ENCODE data around the gene MKKS. TPM values are rescaled to one million over a fixed set of nuclear protein-coding genes. Genes with fewer than 3 reads are reported as not detected.

MKKS gene
- total and polyA plus RNA-seq, 2 of the 13 experiments (the other 11 are each of a cell fraction or from before 2014, with no cell fraction given), result 26.7 to 34.5 TPM

GRCh38 chr20:10434467-10434831 is 427 bp upstream of the MKKS start (continued):
- TF ChIP-seq, protein P1, sequence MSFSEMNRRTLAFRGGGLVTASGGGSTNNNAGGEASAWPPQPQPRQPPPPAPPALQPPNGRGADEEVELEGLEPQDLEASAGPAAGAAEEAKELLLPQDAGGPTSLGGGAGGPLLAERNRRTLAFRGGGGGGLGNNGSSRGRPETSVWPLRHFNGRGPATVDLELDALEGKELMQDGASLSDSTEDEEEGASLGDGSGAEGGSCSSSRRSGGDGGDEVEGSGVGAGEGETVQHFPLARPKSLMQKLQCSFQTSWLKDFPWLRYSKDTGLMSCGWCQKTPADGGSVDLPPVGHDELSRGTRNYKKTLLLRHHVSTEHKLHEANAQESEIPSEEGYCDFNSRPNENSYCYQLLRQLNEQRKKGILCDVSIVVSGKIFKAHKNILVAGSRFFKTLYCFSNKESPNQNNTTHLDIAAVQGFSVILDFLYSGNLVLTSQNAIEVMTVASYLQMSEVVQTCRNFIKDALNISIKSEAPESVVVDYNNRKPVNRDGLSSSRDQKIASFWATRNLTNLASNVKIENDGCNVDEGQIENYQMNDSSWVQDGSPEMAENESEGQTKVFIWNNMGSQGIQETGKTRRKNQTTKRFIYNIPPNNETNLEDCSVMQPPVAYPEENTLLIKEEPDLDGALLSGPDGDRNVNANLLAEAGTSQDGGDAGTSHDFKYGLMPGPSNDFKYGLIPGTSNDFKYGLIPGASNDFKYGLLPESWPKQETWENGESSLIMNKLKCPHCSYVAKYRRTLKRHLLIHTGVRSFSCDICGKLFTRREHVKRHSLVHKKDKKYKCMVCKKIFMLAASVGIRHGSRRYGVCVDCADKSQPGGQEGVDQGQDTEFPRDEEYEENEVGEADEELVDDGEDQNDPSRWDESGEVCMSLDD (CRISPR knock-in tag; IDR thresholded peaks at IDR 0.05; ENCODE audit: borderline replicate concordance), result 0 out of 2 replicates have a peak, but pooled peaks have one; percentile 20
- TF ChIP-seq ZNF496 (CRISPR knock-in tag; IDR thresholded peaks at IDR 0.05; ENCODE audit: insufficient replicate concordance) (no peak), RCOR2 (CRISPR knock-in tag; IDR thresholded peaks at IDR 0.05) (0 out of 2 replicates have a peak, but pooled peaks have one; percentile 57), ZNF878 (CRISPR knock-in tag; IDR thresholded peaks at IDR 0.05) (0 out of 2 replicates have a peak, but pooled peaks have one; percentile 14), TERF1 (CRISPR knock-in tag; IDR thresholded peaks at IDR 0.05) (no peak), NR2F2 (IDR thresholded peaks at IDR 0.05; ENCODE audit: borderline replicate concordance, low read depth) (peak; percentile 6; the same call in 1 of the 2 replicates), RAD21 (CRISPR knock-in tag; IDR thresholded peaks at IDR 0.05) (peak; percentile 3; the same call in 1 of the 2 replicates), ZNF709 (CRISPR knock-in tag; IDR thresholded peaks at IDR 0.05) (no peak; the same call in 1 of the 2 replicates), IRX3 (CRISPR knock-in tag; IDR thresholded peaks at IDR 0.05; ENCODE audit: borderline replicate concordance, low read depth) (peak; percentile 14; the same call in 1 of the 2 replicates), EHMT2 (IDR thresholded peaks at IDR 0.05; ENCODE audit: borderline replicate concordance, low read depth, low read length) (peak; percentile 57; the same call in 1 of the 2 replicates), ZNF232 (CRISPR knock-in tag; IDR thresholded peaks at IDR 0.05; ENCODE audit: borderline replicate concordance) (no peak)
- TF ChIP-seq, protein P2, sequence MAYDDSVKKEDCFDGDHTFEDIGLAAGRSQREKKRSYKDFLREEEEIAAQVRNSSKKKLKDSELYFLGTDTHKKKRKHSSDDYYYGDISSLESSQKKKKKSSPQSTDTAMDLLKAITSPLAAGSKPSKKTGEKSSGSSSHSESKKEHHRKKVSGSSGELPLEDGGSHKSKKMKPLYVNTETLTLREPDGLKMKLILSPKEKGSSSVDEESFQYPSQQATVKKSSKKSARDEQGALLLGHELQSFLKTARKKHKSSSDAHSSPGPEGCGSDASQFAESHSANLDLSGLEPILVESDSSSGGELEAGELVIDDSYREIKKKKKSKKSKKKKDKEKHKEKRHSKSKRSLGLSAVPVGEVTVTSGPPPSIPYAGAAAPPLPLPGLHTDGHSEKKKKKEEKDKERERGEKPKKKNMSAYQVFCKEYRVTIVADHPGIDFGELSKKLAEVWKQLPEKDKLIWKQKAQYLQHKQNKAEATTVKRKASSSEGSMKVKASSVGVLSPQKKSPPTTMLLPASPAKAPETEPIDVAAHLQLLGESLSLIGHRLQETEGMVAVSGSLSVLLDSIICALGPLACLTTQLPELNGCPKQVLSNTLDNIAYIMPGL (CRISPR knock-in tag; IDR thresholded peaks at IDR 0.05; ENCODE audit: borderline replicate concordance in 1 of 2, low read depth in 1 of 2), result peak in 1 of 2 experiments; percentile 38; a peak in 2 of 4 replicates
- TF ChIP-seq, protein P3, sequence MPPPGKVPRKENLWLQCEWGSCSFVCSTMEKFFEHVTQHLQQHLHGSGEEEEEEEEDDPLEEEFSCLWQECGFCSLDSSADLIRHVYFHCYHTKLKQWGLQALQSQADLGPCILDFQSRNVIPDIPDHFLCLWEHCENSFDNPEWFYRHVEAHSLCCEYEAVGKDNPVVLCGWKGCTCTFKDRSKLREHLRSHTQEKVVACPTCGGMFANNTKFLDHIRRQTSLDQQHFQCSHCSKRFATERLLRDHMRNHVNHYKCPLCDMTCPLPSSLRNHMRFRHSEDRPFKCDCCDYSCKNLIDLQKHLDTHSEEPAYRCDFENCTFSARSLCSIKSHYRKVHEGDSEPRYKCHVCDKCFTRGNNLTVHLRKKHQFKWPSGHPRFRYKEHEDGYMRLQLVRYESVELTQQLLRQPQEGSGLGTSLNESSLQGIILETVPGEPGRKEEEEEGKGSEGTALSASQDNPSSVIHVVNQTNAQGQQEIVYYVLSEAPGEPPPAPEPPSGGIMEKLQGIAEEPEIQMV (CRISPR knock-in tag; IDR thresholded peaks at IDR 0.05; ENCODE audit: low read depth), result peak; percentile 16; the same call in 1 of the 2 replicates
- TF ChIP-seq, protein P4, sequence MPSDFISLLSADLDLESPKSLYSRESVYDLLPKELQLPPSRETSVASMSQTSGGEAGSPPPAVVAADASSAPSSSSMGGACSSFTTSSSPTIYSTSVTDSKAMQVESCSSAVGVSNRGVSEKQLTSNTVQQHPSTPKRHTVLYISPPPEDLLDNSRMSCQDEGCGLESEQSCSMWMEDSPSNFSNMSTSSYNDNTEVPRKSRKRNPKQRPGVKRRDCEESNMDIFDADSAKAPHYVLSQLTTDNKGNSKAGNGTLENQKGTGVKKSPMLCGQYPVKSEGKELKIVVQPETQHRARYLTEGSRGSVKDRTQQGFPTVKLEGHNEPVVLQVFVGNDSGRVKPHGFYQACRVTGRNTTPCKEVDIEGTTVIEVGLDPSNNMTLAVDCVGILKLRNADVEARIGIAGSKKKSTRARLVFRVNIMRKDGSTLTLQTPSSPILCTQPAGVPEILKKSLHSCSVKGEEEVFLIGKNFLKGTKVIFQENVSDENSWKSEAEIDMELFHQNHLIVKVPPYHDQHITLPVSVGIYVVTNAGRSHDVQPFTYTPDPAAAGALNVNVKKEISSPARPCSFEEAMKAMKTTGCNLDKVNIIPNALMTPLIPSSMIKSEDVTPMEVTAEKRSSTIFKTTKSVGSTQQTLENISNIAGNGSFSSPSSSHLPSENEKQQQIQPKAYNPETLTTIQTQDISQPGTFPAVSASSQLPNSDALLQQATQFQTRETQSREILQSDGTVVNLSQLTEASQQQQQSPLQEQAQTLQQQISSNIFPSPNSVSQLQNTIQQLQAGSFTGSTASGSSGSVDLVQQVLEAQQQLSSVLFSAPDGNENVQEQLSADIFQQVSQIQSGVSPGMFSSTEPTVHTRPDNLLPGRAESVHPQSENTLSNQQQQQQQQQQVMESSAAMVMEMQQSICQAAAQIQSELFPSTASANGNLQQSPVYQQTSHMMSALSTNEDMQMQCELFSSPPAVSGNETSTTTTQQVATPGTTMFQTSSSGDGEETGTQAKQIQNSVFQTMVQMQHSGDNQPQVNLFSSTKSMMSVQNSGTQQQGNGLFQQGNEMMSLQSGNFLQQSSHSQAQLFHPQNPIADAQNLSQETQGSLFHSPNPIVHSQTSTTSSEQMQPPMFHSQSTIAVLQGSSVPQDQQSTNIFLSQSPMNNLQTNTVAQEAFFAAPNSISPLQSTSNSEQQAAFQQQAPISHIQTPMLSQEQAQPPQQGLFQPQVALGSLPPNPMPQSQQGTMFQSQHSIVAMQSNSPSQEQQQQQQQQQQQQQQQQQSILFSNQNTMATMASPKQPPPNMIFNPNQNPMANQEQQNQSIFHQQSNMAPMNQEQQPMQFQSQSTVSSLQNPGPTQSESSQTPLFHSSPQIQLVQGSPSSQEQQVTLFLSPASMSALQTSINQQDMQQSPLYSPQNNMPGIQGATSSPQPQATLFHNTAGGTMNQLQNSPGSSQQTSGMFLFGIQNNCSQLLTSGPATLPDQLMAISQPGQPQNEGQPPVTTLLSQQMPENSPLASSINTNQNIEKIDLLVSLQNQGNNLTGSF (CRISPR knock-in tag; IDR thresholded peaks at IDR 0.05), result 0 out of 2 replicates have a peak, but pooled peaks have one; percentile 2

Data from HepG2 (cell line).